Left lung (tissue), 14 donors: ENCODE data around the gene UNC5A. TPM values are rescaled to one million over a fixed set of nuclear protein-coding genes. Genes with fewer than 3 reads are reported as not detected.

Experiments used
- ATAC-seq: fragments of 200-7000 bp; cut with Tn5 transposase; one replicate; pipeline ENCODE4 v1.9.1; 2020; ENCODE audit warnings: moderate library complexity
- DNase-seq, 4 donors: peaks; one replicate each; pipeline ENCODE4 v3.0.0-alpha.2; 2013 to 2020
- H3K27ac ChIP-seq, 2 donors: fragments of 200-600 bp; sonication (generic) in 1 of 2; one replicate each; pipeline versions ENCODE4 v1.5.0 to v1.8.0; 2020 to 2021
- H3K27me3 ChIP-seq, 2 donors: fragments of 200-600 bp; sonication (generic) in 1 of 2; one replicate each; pipeline versions ENCODE4 v1.5.0 to v1.8.0; 2020 to 2021
- H3K36me3 ChIP-seq, 2 donors: fragments of 200-600 bp; sonication (generic) in 1 of 2; one replicate each; pipeline versions ENCODE4 v1.5.0 to v1.8.0; 2020 to 2021
- H3K4me1 ChIP-seq, 2 donors: fragments of 200-600 bp; one replicate each; pipeline ENCODE4 v1.8.0; 2021
- H3K4me3 ChIP-seq, 2 donors: fragments of 200-600 bp; sonication (generic) in 1 of 2; one replicate each; pipeline versions ENCODE4 v1.5.0 to v1.8.0; 2020 to 2021; ENCODE audit warnings: mild to moderate bottlenecking in 1 of 2
- H3K9me3 ChIP-seq, 2 donors: fragments of 200-600 bp; sonication (generic) in 1 of 2; one replicate each; pipeline versions ENCODE4 v1.5.0 to v1.8.0; 2020 to 2021
- CTCF ChIP-seq, 2 donors: fragments of 200-600 bp; sonication (generic) in 1 of 2; IDR thresholded peaks; one replicate each; pipeline versions ENCODE4 v1.5.0 to v1.8.0; 2021; ENCODE audit warnings: antibody characterized with exemption in 2 of 2
- intact Hi-C, 2 donors: fragments of 100-400 bp; cut with DNase I; formaldehyde crosslinking; loops; one replicate each; pipeline versions ENCODE4 v1.11.2 to v1.14.2; 2022
- long read RNA-seq, 12 donors: library from polyadenylated mRNA in 2 of 12; unstranded in 2 of 12; transcript quantifications; one replicate each; pipeline ENCODE4 v2.0.0 and lab custom pipeline, GENCODE V29; 2019 to 2026
- polyA plus RNA-seq, 6 donors: library from polyadenylated mRNA; unstranded; fragments of 120-200 nt; gene quantifications; one replicate each; pipeline ENCODE4 v1.2.1, GENCODE V29; 2013; ENCODE audit not compliant: insufficient read length in 6 of 6
- total RNA-seq, 2 donors: library from RNA; stranded (reverse); fragmentation: NEBNext Ultra II Directional; extraction: Animal tissue kit (Norgen Biotek cat#: 25700); gene quantifications; one replicate each; pipeline ENCODE4 v1.2.1, GENCODE V29; 2021
- donor health status: DM: no; HTN: yes; CAD: no.
- donor health status: DM: no; HTN: no; CAD: no.

UNC5A gene
- total RNA-seq (under 1 TPM in 1 of 2 donors, not detected in 1; 0.24 TPM), polyA plus RNA-seq (1 to 10 TPM in 4 of 6 donors, under 1 TPM in 2; 0.61 to 1.6 (median 1.1) TPM)
- long read RNA-seq, donor 1 = 0 reads
- long read RNA-seq, donor 2 = 0 reads
- long read RNA-seq, donor 3 = 0 reads
- long read RNA-seq, donor 4 = 0 reads
- long read RNA-seq, donor 5 = 0 reads
- long read RNA-seq, donor 6 = 0 reads
- long read RNA-seq, donor 7 = 0 reads
- long read RNA-seq, donor 8 = 0 reads
- long read RNA-seq, donor 9 = 0 reads
- long read RNA-seq, donor 10 = 0 reads
- long read RNA-seq, donor 11 = 0 reads
- long read RNA-seq, donor 12 = 0 reads

- no peak within 1 kb of the TSS for H3K27ac ChIP-seq
- ATAC-seq (peak; percentile 47), DNase-seq (peak in 2 of 4 donors; percentile 33 to 48)
- H3K4me1 ChIP-seq = peaks cover 0 to 16% of the 10 kb centered on the region in 2 donors
- H3K9me3 ChIP-seq = no peaks in the 10 kb centered on the region
- H3K36me3 ChIP-seq = no peaks in the 10 kb centered on the region
- intact Hi-C loops = no loop called here
- peaks cover 36 to 94% of the 10 kb centered on the region in 2 donors for H3K27me3 ChIP-seq
- peak within 1 kb of the TSS in 1 of 2 donors; percentile 23 for H3K4me3 ChIP-seq
- TF ChIP-seq CTCF (IDR thresholded peaks at IDR 0.05) = no peak
Observed at GRCh38 chr5:176810081-176810597, at the start of gene UNC5A. TSS of gene UNC5A (plus strand) at chr5:176810559. CDS start at chr5:176810751, 192 bp downstream.

GRCh38 chr5:176761755-176762154 is 48.6 kb upstream of the UNC5A start:
- DNase-seq (no peak), ATAC-seq (no peak)
- Histone ChIP-seq H3K9me3 (no peaks in the 10 kb centered on the region), H3K4me3 (no peak overlapping the region), H3K36me3 (no peaks in the 10 kb centered on the region), H3K27ac (no peak overlapping the region), H3K27me3 (peaks cover 0 to 20% of the 10 kb centered on the region in 2 donors), H3K4me1 (no peaks in the 10 kb centered on the region)
- intact Hi-C loops = no loop called here
- no peak for TF ChIP-seq CTCF (IDR thresholded peaks at IDR 0.05)

- Histone ChIP-seq H3K4me1 (no peaks in the 10 kb centered on the region), H3K9me3 (no peaks in the 10 kb centered on the region), H3K36me3 (no peaks in the 10 kb centered on the region), H3K4me3 (no peak overlapping the region), H3K27me3 (peaks cover 0 to 25% of the 10 kb centered on the region in 2 donors), H3K27ac (no peak overlapping the region)
- no peak for DNase-seq
- intact Hi-C loops = no loop called here
- no peak for ATAC-seq
- TF ChIP-seq CTCF (IDR thresholded peaks at IDR 0.05) = no peak
Observed at GRCh38 chr5:176762489-176762888, 47.9 kb upstream of the UNC5A start.

- no peaks in the 10 kb centered on the region for H3K36me3 ChIP-seq
- no peak for TF ChIP-seq CTCF (IDR thresholded peaks at IDR 0.05)
- ATAC-seq (no peak), DNase-seq (no peak)
- H3K4me1 ChIP-seq = no peaks in the 10 kb centered on the region
- H3K27me3 ChIP-seq = peaks cover 0 to 48% of the 10 kb centered on the region in 2 donors
- H3K4me3 ChIP-seq = no peak overlapping the region
- no peak overlapping the region for H3K27ac ChIP-seq
- H3K9me3 ChIP-seq = no peaks in the 10 kb centered on the region
- intact Hi-C loops = no loop called here
Observed at GRCh38 chr5:176765687-176766086, 44.7 kb upstream of the UNC5A start.

GRCh38 chr5:176768174-176768970 is 42.0 kb upstream of the UNC5A start:
- intact Hi-C loops = no loop called here
- Histone ChIP-seq H3K4me1 (no peaks in the 10 kb centered on the region), H3K36me3 (no peaks in the 10 kb centered on the region), H3K9me3 (no peaks in the 10 kb centered on the region), H3K27me3 (peaks cover 0 to 61% of the 10 kb centered on the region in 2 donors), H3K4me3 (no peak overlapping the region), H3K27ac (no peak overlapping the region)
- TF ChIP-seq CTCF (IDR thresholded peaks at IDR 0.05) = no peak
- DNase-seq (peak in 1 of 4 donors; percentile 14), ATAC-seq (no peak)
